Measurements from ENCODE around the gene SAXO1. TPM values are rescaled to one million over a fixed set of nuclear protein-coding genes. Genes with fewer than 3 reads are reported as not detected.

Gene SAXO1
- total RNA-seq, 1 experiment from 2014 or later = not detected

DNA sequence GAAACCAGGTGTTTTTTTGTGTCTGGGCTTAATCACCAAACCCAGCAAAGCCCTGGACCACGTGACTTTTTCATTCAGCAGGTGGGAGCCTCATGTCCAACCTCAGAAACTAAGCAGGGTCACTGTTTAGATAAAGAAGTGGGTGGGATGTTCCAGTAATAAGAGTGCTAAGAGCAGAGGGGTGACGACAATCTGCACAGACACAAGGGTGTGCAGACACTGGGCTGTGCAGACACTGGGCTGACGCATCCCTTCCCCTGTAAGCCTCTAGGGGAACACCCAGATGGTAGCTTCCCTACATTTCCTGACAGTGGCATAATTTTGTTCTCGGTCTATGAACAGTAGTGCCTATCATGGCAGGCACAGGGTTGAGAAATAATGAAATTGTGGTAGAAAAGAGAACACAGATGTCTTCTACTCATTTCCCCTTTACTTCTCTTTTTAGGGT is 85.1 kb downstream of the SAXO1 start:
- CTCF ChIA-PET = no interaction called here
- TF ChIP-seq, protein P1, sequence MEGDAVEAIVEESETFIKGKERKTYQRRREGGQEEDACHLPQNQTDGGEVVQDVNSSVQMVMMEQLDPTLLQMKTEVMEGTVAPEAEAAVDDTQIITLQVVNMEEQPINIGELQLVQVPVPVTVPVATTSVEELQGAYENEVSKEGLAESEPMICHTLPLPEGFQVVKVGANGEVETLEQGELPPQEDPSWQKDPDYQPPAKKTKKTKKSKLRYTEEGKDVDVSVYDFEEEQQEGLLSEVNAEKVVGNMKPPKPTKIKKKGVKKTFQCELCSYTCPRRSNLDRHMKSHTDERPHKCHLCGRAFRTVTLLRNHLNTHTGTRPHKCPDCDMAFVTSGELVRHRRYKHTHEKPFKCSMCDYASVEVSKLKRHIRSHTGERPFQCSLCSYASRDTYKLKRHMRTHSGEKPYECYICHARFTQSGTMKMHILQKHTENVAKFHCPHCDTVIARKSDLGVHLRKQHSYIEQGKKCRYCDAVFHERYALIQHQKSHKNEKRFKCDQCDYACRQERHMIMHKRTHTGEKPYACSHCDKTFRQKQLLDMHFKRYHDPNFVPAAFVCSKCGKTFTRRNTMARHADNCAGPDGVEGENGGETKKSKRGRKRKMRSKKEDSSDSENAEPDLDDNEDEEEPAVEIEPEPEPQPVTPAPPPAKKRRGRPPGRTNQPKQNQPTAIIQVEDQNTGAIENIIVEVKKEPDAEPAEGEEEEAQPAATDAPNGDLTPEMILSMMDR (IDR thresholded peaks at IDR 0.05; ENCODE audit: unreplicated experiment) = no peak
- Mint-ChIP-seq H3K27ac (ENCODE audit: unreplicated experiment) (no peak overlapping the region), H3K4me1 (ENCODE audit: low read depth, unreplicated experiment) (no peaks in the 10 kb centered on the region), H3K27me3 (ENCODE audit: unreplicated experiment) (peaks cover 89% of the 10 kb centered on the region), H3K36me3 (ENCODE audit: insufficient read depth, unreplicated experiment) (no peaks in the 10 kb centered on the region), H3K9me3 (ENCODE audit: low read depth, unreplicated experiment) (no peaks in the 10 kb centered on the region), H3K4me3 (ENCODE audit: low read depth, unreplicated experiment) (no peak overlapping the region)
- no peak for DNase-seq
- intact Hi-C loops (cut with micrococcal nuclease; ENCODE audit: unreplicated experiment) = no loop called here
- BruUV-seq (replicated peaks) = no TSS peak

DNA sequence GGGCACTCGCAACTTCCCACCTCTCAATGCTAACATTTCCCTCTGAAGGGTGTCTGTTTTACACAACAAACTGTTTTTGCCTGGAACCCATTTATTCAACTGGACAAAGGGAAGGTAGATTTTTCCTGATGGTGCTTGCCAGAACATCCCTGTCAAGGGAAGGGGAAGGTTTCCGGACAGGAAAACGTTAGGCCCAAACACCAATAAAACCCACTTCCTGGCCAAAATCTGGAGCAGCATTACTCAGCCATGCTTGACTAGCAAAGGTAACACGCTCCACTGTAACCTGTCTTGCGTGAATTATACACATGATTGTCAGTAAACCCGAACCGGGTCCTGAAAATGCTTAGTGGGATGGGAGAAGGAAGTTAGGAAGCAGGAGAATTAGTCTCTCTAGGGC is 90.2 kb downstream of the SAXO1 start:
- intact Hi-C loops (cut with micrococcal nuclease; ENCODE audit: unreplicated experiment) = no loop called here
- CTCF ChIA-PET = no interaction called here
- Mint-ChIP-seq H3K27me3 (ENCODE audit: unreplicated experiment) (peaks cover 60% of the 10 kb centered on the region), H3K36me3 (ENCODE audit: insufficient read depth, unreplicated experiment) (no peaks in the 10 kb centered on the region), H3K4me1 (ENCODE audit: low read depth, unreplicated experiment) (no peaks in the 10 kb centered on the region), H3K9me3 (ENCODE audit: low read depth, unreplicated experiment) (no peaks in the 10 kb centered on the region), H3K4me3 (ENCODE audit: low read depth, unreplicated experiment) (no peak overlapping the region), H3K27ac (ENCODE audit: unreplicated experiment) (no peak overlapping the region)
- TF ChIP-seq, protein P1 (IDR thresholded peaks at IDR 0.05; ENCODE audit: unreplicated experiment) = no peak
- no TSS peak for BruUV-seq (replicated peaks)
- DNase-seq = no peak

GRCh38 chr9:18941060-18941740 is 91.8 kb downstream of the SAXO1 start:
- H3K27me3 Mint-ChIP-seq (ENCODE audit: unreplicated experiment) = peaks cover 56% of the 10 kb centered on the region
- CTCF ChIA-PET = no interaction called here
- no peaks in the 10 kb centered on the region for H3K9me3 Mint-ChIP-seq (ENCODE audit: low read depth, unreplicated experiment)
- H3K27ac Mint-ChIP-seq (ENCODE audit: unreplicated experiment) = no peak overlapping the region
- no peaks in the 10 kb centered on the region for H3K36me3 Mint-ChIP-seq (ENCODE audit: insufficient read depth, unreplicated experiment)
- TF ChIP-seq, protein P1 (IDR thresholded peaks at IDR 0.05; ENCODE audit: unreplicated experiment) = no peak
- intact Hi-C loops (cut with micrococcal nuclease; ENCODE audit: unreplicated experiment) = no loop called here
- BruUV-seq (replicated peaks) = no TSS peak
- no peak for DNase-seq
- no peaks in the 10 kb centered on the region for H3K4me1 Mint-ChIP-seq (ENCODE audit: low read depth, unreplicated experiment)
- H3K4me3 Mint-ChIP-seq (ENCODE audit: low read depth, unreplicated experiment) = no peak overlapping the region

DNA sequence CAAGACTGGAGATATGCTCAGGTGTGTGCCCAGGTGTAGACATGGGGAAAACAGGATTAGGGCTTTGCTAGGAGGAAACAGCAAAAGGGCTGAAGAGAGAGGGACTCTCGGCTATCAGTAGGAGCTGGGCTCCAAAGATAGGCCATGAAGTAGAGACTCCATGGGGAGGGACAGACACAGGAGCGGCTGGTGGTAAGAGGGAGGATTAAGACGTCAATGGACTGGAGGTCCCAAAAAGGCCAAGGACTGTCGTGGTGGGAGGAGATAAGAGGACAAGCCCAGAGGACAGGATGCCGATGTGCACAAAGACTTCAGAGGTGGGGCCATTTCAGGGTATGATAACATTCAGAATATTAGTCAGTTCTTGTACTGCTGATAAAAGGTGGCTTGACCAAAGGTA is 93.1 kb downstream of the SAXO1 start:
- Mint-ChIP-seq H3K4me1 (ENCODE audit: low read depth, unreplicated experiment) (no peaks in the 10 kb centered on the region), H3K9me3 (ENCODE audit: low read depth, unreplicated experiment) (no peaks in the 10 kb centered on the region), H3K27ac (ENCODE audit: unreplicated experiment) (no peak overlapping the region), H3K27me3 (ENCODE audit: unreplicated experiment) (peaks cover 56% of the 10 kb centered on the region), H3K4me3 (ENCODE audit: low read depth, unreplicated experiment) (no peak overlapping the region), H3K36me3 (ENCODE audit: insufficient read depth, unreplicated experiment) (no peaks in the 10 kb centered on the region)
- intact Hi-C loops (cut with micrococcal nuclease; ENCODE audit: unreplicated experiment) = no loop called here
- no TSS peak for BruUV-seq (replicated peaks)
- no peak for DNase-seq
- CTCF ChIA-PET = no interaction called here
- TF ChIP-seq, protein P1 (IDR thresholded peaks at IDR 0.05; ENCODE audit: unreplicated experiment) = no peak

Data from Calu3 (cell line).